HCT116 (cell line): ENCODE data around the gene ZNF697. TPM values are rescaled to one million over a fixed set of nuclear protein-coding genes. Genes with fewer than 3 reads are reported as not detected.

Experiments
- CBX3 ChIP-seq: IDR thresholded peaks from 2 replicates; pipeline ENCODE4 v1.6.1; 2012; ENCODE audit warnings: low read depth
- CEBPB ChIP-seq: IDR thresholded peaks from 2 replicates; pipeline ENCODE4 v1.6.1; 2012; ENCODE audit warnings: low read depth
- CTCF ChIP-seq, 3 experiments: fragments of 200-600 bp in 1 of 3; sonication (generic) in 1 of 3; IDR thresholded peaks in 2 of 3; conservative IDR thresholded peaks in 1 of 3; 2 replicates each; pipeline ENCODE4 v1.5.1; 2012 to 2017; ENCODE audit warnings: low read depth in 2 of 3, low read length in 2 of 3, antibody characterized with exemption in 1 of 3, borderline replicate concordance in 1 of 3, control low read depth in 1 of 3, mild to moderate bottlenecking in 1 of 3, mixed read lengths in 1 of 3, mixed run types in 1 of 3, moderate library complexity in 1 of 3; ENCODE audit not compliant: insufficient read depth in 1 of 3
- EZH2 ChIP-seq: fragments of 200-600 bp; sonication (generic); IDR thresholded peaks from 2 replicates; pipeline ENCODE4 v1.6.1; 2017; ENCODE audit warnings: antibody characterized with exemption, mixed run types
- JUND ChIP-seq: IDR thresholded peaks from 2 replicates; pipeline ENCODE4 v1.6.1; 2012
- POLR2AphosphoS5 ChIP-seq: IDR thresholded peaks from 2 replicates; pipeline ENCODE4 v1.6.1; 2011; ENCODE audit warnings: mild to moderate bottlenecking, low read depth, low read length, moderate library complexity
- SIN3A ChIP-seq: IDR thresholded peaks from 2 replicates; pipeline ENCODE4 v1.6.1; 2012; ENCODE audit warnings: low read depth
- SRF ChIP-seq: IDR thresholded peaks from 2 replicates; pipeline ENCODE4 v1.6.1; 2012; ENCODE audit warnings: low read depth
- TCF7L2 ChIP-seq: IDR thresholded peaks from 2 replicates; pipeline ENCODE4 v1.7.0; 2011; ENCODE audit warnings: borderline replicate concordance, inconsistent platforms; ENCODE audit not compliant: insufficient read depth, insufficient read length; ENCODE audit errors: extremely low read depth
- YY1 ChIP-seq: IDR thresholded peaks from 2 replicates; pipeline ENCODE4 v1.6.1; 2011; ENCODE audit warnings: low read length, low read depth, moderate library complexity, mild to moderate bottlenecking; ENCODE audit not compliant: insufficient replicate concordance; ENCODE audit errors: extremely low read depth
- ZNF274 ChIP-seq: fragments of 200-500 bp; sonication (Bioruptor generic); IDR thresholded peaks from 2 replicates; pipeline ENCODE4 v1.6.1; 2014; ENCODE audit warnings: mild to moderate bottlenecking, low read depth, low read length, inconsistent platforms
- total RNA-seq: library from RNA; stranded (reverse); gene quantifications from one replicate; pipeline ENCODE4 v1.2.1, GENCODE V29; 2021; ENCODE audit not compliant: unreplicated experiment
- TF ChIP-seq, protein P1 (sequence below): IDR thresholded peaks from 2 replicates; pipeline ENCODE4 v1.6.1; 2012; ENCODE audit warnings: low read depth
- TF ChIP-seq, protein P2 (sequence below): IDR thresholded peaks from 2 replicates; pipeline ENCODE4 v1.6.1; 2012

Gene ZNF697
- total RNA-seq, 1 experiment from 2014 or later, result 5.9 TPM

GRCh38 chr1:119683893-119684292 lies 35.8 kb upstream of the ZNF697 start (continued):
- TF ChIP-seq, protein P1, sequence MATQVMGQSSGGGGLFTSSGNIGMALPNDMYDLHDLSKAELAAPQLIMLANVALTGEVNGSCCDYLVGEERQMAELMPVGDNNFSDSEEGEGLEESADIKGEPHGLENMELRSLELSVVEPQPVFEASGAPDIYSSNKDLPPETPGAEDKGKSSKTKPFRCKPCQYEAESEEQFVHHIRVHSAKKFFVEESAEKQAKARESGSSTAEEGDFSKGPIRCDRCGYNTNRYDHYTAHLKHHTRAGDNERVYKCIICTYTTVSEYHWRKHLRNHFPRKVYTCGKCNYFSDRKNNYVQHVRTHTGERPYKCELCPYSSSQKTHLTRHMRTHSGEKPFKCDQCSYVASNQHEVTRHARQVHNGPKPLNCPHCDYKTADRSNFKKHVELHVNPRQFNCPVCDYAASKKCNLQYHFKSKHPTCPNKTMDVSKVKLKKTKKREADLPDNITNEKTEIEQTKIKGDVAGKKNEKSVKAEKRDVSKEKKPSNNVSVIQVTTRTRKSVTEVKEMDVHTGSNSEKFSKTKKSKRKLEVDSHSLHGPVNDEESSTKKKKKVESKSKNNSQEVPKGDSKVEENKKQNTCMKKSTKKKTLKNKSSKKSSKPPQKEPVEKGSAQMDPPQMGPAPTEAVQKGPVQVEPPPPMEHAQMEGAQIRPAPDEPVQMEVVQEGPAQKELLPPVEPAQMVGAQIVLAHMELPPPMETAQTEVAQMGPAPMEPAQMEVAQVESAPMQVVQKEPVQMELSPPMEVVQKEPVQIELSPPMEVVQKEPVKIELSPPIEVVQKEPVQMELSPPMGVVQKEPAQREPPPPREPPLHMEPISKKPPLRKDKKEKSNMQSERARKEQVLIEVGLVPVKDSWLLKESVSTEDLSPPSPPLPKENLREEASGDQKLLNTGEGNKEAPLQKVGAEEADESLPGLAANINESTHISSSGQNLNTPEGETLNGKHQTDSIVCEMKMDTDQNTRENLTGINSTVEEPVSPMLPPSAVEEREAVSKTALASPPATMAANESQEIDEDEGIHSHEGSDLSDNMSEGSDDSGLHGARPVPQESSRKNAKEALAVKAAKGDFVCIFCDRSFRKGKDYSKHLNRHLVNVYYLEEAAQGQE, result no peak
- no peak for TF ChIP-seq TCF7L2
- no peak for TF ChIP-seq CEBPB
- TF ChIP-seq CTCF (IDR thresholded peaks at IDR 0.05 in 2 of 3, conservative IDR thresholded peaks at IDR 0.05 in 1 of 3; ENCODE audit: borderline replicate concordance in 1 of 3, insufficient read depth in 1 of 3, low read depth in 2 of 3, low read length in 2 of 3), result no peak
- TF ChIP-seq SIN3A, result no peak
- no peak for TF ChIP-seq CBX3
- no peak for TF ChIP-seq SRF
- no peak for TF ChIP-seq YY1
- TF ChIP-seq, protein P2, sequence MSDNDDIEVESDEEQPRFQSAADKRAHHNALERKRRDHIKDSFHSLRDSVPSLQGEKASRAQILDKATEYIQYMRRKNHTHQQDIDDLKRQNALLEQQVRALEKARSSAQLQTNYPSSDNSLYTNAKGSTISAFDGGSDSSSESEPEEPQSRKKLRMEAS, result no peak
- no peak for TF ChIP-seq ZNF274
- TF ChIP-seq EZH2, result no peak
- TF ChIP-seq POLR2AphosphoS5, result no peak
- no peak for TF ChIP-seq JUND
